NK-92 (cell line): ENCODE data around the gene RBM33.

ENCODE experiments used
- DNase-seq: peaks from one replicate; lab custom pipeline; 2025; ENCODE audit not compliant: unreplicated experiment; lab: John Stamatoyannopoulos, UW

The RBM33 gene

DNA sequence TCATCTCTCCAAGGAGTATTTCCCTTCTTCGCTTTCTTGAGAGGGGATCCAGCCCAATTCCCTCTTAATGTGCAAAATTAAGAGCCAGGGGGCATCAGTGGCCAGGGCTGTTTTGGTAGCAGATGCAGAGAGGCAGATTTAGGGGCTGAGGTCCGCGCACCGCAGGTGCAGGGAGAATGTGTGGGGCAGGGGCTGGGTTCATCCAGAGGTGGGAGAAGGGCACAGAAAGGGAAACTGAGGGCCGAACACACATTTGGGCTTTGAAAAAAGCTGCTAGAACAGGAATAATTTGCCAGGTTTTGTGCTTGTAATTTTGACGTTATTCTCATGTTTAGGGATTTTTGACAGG is 174.3 kb downstream of the RBM33 start:
- no peak for DNase-seq

DNA sequence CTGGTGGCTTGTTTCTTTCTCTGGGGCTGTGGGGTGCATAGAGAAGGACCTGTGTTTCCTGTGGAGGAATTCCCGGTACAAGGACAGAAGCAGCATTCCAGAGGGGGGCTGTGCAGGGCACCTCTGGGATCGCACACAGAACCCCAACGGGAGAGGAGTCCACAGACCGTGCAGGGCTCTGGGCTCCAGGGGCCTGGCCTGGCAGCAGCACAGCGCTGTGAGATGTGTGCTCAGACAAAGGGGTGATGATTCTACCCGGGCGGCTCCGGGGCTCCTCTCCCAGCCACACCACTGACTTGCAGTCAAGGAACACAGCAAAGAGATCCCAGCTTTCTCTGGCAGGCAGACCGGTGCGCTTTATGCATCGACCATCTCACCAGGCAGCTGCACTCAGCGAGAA is 174.7 kb downstream of the RBM33 start:
- no peak for DNase-seq

DNA sequence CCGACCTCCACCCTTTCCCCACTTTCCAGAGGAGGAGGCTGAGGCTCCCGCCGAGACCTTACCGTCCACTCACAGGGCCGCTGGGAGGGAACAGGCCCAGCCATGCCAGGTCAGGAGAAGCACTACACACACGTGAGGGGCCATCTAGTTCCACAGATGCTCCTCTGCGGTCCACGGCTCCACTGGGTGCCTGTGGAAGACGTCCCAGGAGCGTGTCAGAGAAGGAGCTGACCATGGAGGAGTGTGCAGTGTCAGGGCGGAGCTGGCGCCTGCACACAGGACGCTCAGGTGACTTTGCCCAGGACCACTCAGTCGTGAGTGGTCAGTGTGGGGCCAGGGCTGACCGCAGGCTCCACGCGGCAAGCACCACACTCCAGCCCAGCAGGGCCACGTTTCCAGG is 175.8 kb downstream of the RBM33 start:
- no peak for DNase-seq

DNA sequence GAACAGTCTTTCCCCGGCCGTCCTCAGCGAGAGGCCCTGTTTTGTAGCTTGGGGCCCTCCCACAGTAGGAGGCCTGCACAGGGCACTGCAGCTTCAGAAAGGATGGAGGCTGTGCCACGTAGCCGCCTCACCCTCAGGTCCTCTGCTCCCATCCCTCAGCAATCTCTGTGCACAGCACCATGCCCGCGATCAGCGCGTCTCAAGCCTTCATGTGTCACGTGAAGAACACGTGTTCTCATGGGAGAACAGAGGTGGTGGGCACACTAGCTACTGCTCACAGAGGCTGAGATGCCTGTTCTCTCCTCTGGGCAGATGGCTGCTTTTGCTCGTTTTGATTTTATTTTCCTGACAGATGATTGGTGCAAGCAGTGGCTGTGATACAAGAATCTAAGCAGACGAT is 176.3 kb downstream of the RBM33 start:
- no peak for DNase-seq

DNA sequence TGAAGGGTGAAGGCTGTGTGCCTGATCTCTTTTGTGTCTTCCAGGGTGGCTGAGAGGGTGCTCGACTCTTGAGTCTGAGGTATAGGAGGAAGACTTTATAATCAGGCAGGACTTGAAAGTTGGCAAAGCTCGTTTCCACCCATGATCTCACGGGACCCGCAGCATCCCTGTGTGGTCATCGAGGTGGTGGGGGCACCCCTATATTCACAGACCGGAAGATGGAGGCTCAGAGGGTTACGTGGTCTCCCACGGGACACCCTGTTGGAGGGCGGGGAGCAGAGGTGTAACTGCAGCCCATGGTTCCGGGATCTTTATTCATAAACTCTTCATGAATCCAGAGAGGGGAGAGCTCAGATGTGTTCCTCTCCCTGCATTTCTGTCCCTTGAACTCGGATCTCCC is 177.4 kb downstream of the RBM33 start:
- DNase-seq, result no peak

DNA sequence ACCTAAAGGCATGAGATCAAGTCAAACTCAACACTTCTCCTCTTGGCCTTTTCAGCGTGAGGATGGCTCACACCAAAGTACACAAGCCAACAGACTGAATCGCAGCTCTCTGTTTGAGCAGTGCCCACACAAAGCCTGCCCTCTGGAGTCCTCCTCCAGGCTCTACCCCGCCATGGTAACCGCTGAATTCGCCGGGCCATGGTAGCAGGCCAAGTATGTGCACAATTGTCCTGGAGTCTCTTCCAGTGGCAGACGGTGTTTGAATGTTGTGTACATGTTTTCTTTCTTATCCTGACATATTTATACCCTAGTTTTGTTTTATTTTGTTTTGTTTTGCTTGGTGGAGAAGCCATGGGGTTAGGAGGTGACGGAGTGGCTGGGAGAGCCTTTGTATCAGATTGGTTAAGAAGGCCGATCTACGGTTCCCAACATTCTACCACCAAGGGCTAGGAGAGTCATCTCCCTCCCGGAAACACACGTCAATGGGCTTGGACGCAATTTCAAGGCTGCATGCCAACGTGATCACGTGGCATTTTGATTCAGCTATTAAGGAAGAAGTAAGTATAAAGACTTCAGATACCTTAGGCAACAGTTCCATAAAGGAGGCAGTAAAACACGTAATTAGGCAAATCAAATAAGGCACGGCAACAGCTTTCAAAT is 179.9 kb downstream of the RBM33 start:
- no peak for DNase-seq

DNA sequence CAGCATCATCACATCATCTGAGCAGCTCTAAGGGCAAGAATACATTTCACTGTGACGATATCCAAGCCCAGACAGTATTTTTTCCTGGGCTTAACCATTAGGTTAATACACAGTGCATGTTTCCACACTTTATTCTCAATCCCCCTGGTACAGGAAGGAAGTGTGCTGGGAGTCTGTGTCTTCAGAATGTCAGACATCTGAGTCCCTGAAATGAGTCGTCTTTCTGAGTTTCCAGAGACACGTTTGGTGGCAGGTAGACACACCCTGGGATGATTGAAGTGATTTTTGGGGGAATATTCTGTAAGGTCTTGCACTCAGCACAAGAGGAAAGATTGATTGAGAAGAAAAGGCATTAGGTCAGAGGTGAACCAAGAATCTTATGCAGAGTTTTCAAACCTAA is 180.9 kb downstream of the RBM33 start:
- no peak for DNase-seq

DNA sequence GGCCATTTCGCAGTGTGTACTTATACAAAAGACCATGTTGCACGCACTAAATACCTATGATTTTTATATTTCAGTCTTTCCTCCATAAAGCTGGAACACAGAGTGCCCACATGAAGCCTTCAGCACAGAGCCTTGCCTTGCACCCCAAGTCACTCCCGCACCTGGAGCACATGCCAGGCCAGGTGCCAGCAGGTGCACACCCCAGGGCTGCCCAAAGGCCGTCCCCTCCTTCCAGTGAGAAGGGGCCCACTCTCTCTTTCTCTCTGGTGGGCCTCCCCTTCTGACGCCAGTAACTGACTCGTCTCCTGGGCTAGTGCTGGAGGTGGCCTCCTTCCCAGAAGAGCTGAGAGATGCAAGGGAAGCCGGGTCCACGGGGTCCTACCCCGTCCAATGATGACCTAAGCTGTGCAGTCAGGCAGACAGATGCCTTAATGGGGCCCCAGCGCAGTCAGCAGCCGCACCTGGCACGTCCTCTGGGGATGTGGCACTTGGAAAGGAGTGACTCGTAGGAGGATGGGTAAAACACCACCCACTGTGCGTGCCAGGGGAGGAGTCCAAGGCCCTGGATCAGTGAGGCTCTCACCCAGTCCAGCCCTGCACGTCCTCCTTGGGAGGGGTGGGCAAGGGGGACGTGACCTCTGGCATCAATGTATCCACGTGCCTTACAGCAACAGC is 185.5 kb downstream of the RBM33 start:
- no peak for DNase-seq
